HFFc6 (cell line): ENCODE data around the gene FCER1G. TPM values are rescaled to one million over a fixed set of nuclear protein-coding genes. Genes with fewer than 3 reads are reported as not detected.
A peak's percentile ranks its signal among the peaks of the same experiment; 100 is the strongest.

Experiments used
- DNase-seq: peaks from one replicate; pipeline ENCODE4 v3.0.0-alpha.2; 2018
- H3K27ac Mint-ChIP-seq: 2 replicates; pipeline ENCODE4 v1.8.0; 2020; ENCODE audit warnings: mild to moderate bottlenecking, mixed read lengths
- H3K27me3 Mint-ChIP-seq: 2 replicates; pipeline ENCODE4 v1.8.0; 2021; ENCODE audit warnings: mild to moderate bottlenecking, moderate library complexity, mixed read lengths; ENCODE audit not compliant: insufficient read depth
- H3K36me3 Mint-ChIP-seq: 2 replicates; pipeline ENCODE4 v1.8.0; 2021; ENCODE audit warnings: low read depth, mixed read lengths
- H3K4me1 Mint-ChIP-seq: 2 replicates; pipeline ENCODE4 v1.8.0; 2020; ENCODE audit warnings: low read depth, mixed read lengths
- H3K4me3 Mint-ChIP-seq: 2 replicates; pipeline ENCODE4 v1.8.0; 2020; ENCODE audit warnings: mild to moderate bottlenecking, moderate library complexity, mixed read lengths
- H3K9me3 Mint-ChIP-seq: 2 replicates; pipeline ENCODE4 v1.8.0; 2020; ENCODE audit warnings: mild to moderate bottlenecking, mixed read lengths
- total RNA-seq, 6 experiments: library from RNA; stranded (reverse); fragmentation: NEBNext Ultra II Directional; extraction: Animal tissue kit (Norgen Biotek cat#: 25700); gene quantifications; 2 replicates in 1 of 6; 3 replicates in 5 of 6; pipeline ENCODE4 v1.2.3, GENCODE V29; 2021
- TF ChIP-seq, protein P1 (sequence below): fragments of 200-600 bp; sonication (generic); IDR thresholded peaks from 2 replicates; pipeline ENCODE4 v1.5.0; 2021; ENCODE audit warnings: antibody characterized with exemption, mild to moderate bottlenecking

FCER1G gene
- total RNA-seq, 6 experiments from 2014 or later, result 0.33 to 1.0 (median 0.53) TPM; not detected in 1

DNA sequence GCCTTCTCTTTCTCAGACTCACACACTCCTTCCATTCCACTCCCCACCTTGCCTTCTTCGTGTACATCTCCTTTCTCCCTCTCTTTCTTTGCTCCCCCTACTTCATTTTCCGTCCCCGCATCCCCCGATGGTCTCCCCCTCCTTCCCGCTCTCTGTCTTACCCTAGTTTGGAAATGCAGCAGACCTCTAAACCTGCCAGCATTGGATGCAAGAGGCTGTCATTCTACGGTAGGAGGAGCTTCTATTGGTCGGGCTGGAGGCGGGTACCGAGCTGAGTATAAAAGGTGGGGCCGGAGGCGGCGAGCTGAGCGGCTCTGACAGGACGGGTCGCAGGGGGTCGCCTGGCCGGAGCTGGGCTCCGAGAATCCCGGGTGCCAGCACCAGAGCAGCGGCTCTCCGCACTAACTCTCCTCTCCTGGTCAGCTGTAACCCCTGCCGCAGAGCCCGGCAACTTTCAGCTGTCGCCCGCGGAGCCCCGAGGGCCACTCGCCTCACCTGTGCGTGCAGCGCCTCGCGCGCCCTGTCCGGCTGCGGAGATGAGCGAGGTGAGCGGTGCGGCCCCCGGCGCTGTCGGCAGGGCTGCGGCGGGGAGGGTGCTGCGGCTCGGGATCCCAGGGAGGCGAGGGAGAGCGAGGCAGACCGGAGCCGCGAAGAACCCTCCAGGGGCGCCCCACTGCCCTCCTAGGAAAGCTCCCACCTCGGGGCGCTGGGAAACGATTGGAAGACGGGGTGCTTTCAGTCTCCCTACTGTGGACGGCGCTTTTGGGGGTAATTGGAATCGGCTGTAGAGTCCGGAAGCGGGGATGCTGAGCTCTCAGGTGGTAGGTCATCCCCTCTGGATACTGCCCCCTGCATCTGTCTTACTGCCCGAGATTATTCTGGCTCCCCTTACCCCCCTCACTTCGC lies 43.6 kb downstream of the FCER1G start, which contains the start of gene PCP4L1:
Gene PCP4L1, plus strand, starts transcription at position 307 of the 906 bp plus-strand sequence. Its CDS starts 230 bp downstream, at position 537.
- H3K9me3 Mint-ChIP-seq, result peaks cover 21% of the 10 kb centered on the region
- DNase-seq, result peak; percentile 3
- H3K36me3 Mint-ChIP-seq, result peaks cover 18% of the 10 kb centered on the region
- no peaks in the 10 kb centered on the region for H3K4me1 Mint-ChIP-seq
- H3K27ac Mint-ChIP-seq, result no peak within 1 kb of the TSS
- TF ChIP-seq, protein P1, sequence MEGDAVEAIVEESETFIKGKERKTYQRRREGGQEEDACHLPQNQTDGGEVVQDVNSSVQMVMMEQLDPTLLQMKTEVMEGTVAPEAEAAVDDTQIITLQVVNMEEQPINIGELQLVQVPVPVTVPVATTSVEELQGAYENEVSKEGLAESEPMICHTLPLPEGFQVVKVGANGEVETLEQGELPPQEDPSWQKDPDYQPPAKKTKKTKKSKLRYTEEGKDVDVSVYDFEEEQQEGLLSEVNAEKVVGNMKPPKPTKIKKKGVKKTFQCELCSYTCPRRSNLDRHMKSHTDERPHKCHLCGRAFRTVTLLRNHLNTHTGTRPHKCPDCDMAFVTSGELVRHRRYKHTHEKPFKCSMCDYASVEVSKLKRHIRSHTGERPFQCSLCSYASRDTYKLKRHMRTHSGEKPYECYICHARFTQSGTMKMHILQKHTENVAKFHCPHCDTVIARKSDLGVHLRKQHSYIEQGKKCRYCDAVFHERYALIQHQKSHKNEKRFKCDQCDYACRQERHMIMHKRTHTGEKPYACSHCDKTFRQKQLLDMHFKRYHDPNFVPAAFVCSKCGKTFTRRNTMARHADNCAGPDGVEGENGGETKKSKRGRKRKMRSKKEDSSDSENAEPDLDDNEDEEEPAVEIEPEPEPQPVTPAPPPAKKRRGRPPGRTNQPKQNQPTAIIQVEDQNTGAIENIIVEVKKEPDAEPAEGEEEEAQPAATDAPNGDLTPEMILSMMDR, result no peak
- H3K27me3 Mint-ChIP-seq, result peaks cover 46% of the 10 kb centered on the region
- no peak within 1 kb of the TSS for H3K4me3 Mint-ChIP-seq

GRCh38 chr1:161259345-161259702 lies 44.2 kb downstream of the FCER1G start:
- Mint-ChIP-seq H3K36me3 (peaks cover 18% of the 10 kb centered on the region), H3K4me3 (no peak overlapping the region), H3K27me3 (peaks cover 47% of the 10 kb centered on the region), H3K9me3 (peaks cover 21% of the 10 kb centered on the region), H3K4me1 (no peaks in the 10 kb centered on the region), H3K27ac (no peak overlapping the region)
- DNase-seq, result no peak
- TF ChIP-seq, protein P1, result no peak

- TF ChIP-seq, protein P1, result no peak
- Mint-ChIP-seq H3K27ac (no peak overlapping the region), H3K27me3 (peaks cover 51% of the 10 kb centered on the region), H3K4me3 (no peak overlapping the region), H3K9me3 (peaks cover 21% of the 10 kb centered on the region), H3K4me1 (no peaks in the 10 kb centered on the region), H3K36me3 (peaks cover 18% of the 10 kb centered on the region)
- DNase-seq, result no peak
These were observed 44.7 kb downstream of the FCER1G start for GRCh38 chr1:161259765-161260164.

DNA sequence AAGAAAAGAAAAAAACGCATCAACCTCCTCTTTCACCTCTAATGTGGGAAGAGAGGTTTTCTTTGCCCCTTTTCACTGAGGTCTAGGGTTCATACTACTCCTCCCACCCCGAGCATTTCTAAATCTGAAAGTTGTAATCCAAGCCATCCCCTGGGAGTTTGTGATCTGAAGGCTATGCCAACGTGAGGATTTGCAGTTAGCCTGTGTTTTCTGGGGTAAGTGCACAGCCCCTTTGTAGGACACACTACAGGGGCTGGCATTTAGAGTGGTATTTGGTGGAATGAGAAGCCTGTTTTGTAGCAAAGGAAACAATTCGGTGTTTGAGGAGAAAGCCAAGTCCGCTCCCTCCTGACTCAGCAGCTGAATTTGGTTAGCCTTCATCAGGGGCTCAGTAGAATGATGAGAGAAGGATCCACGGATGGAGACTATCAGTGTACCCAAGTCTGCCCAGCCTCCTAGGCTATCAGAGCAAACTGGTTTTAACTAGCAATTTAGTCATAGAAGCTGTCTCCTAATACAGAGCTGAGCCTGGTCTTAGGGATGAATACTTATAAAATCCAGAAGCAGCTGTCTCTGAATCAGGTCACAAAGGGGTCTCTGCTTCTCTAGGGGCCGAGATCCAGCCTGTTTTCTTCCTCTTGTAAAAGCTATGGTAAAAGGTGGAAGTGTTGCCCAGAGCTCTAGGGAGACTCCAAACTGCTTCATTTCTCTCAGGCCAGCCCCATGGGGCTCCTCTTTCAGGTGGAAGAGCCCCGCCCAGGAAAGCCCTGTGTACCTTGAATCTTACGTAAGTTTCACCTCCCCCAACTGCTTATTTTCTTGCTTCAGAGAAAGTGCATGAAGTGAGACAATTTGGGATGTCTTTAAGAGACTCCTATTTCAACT lies 45.5 kb downstream of the FCER1G start:
- H3K27me3 Mint-ChIP-seq, result peaks cover 52% of the 10 kb centered on the region
- no peaks in the 10 kb centered on the region for H3K4me1 Mint-ChIP-seq
- no peak overlapping the region for H3K4me3 Mint-ChIP-seq
- H3K27ac Mint-ChIP-seq, result no peak overlapping the region
- TF ChIP-seq, protein P1, result no peak
- peaks cover 21% of the 10 kb centered on the region for H3K9me3 Mint-ChIP-seq
- DNase-seq, result no peak
- H3K36me3 Mint-ChIP-seq, result peaks cover 18% of the 10 kb centered on the region
